Fibroblast of peridontal ligament (primary cell): ENCODE measurements around the gene ABCA6.
A peak's percentile ranks its signal among the peaks of the same experiment; 100 is the strongest.
"Not testable (repeated sequence)": the region's sequence is repeated elsewhere in the genome, so short reads cannot be mapped to it uniquely, and the experiment has no call there.

Source experiments
- DNase-seq: peaks from one replicate; pipeline ENCODE4 v3.0.0-alpha.2; 2010; ENCODE audit errors: extremely low read depth

The ABCA6 gene

DNA sequence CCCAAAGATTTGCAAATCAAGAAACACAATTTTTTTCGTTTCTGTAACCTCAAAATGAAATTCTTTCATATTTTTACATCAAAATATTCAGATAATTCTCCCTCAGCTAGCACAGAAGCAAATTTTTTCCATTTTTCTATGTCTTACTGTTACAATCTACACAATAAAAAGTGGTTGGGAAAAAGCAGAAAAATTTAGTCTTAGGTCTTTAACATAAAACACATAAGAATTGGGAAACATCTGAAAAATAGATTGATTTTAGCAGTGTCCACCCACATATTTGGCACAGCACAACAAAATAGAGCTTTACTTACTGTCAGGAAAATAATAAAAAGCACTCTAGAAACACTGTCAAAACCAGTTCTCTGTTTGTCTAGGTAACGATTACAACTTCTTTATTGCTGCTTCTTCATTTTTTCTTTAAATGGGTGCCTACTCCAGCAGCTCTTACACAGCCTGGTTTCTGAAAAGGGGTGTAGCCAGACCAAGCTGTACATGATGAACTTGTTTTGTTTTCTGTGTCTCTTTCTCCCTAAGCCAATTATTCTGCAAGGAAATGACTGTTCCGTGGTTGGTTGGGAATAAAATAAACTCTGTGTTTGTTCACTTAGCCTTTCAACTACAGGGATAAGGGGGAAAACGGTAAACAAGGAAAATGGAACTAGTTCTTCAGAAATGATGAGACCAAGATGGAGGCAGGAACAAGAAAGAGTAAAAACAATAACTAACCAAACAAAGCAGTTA is at the start of gene ABCA6:
Gene ABCA6, minus strand, starts transcription at position 465 of the 744 bp plus-strand sequence. CDS start 1,192 bp downstream, outside the sequence.
- peak; percentile 74 for DNase-seq

DNA sequence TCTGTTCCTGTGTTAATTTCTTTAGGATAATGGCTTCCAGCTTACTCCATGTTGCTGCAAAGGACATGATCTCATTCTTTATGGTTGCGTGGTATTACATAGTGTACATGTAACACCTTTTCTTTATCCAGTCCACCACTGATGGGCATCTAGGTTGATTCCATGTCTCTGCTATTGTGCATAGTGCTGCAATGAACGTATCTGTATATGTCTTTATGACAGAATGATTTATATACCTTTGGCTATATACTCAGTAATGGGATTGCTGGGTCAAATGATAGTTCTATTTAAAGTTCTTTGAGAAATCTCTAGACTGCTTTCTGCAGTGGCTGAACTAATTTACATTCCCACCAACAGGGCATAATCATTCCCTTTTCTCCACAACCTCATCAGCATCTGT is 47.1 kb upstream of the ABCA6 start:
- DNase-seq: no peak

GRCh38 chr17:69188064-69188463 is 46.4 kb upstream of the ABCA6 start:
- DNase-seq: no peak

- DNase-seq: no peak
Observed at GRCh38 chr17:69187294-69187693, 45.6 kb upstream of the ABCA6 start.

- DNase-seq: peak; percentile 80
Observed at GRCh38 chr17:69179227-69179952, 37.7 kb upstream of the ABCA6 start.

DNA sequence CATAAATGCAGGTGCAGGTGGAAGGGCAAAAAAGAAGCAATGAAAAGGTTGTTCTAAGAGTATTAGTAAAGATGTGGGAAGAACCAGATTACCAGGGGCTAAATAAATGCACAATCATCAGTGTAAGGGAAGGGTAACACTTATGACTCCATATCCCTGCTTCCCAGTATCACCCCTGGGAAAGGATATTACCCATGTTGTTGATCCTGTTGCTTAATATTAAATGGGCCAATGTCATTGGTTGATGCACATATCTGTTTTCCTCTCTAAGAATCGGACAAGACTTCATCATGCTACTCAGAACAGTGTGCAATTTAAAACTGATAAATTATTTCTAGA is 34.7 kb upstream of the ABCA6 start:
- DNase-seq: no peak

GRCh38 chr17:69175625-69176456 is 34.1 kb upstream of the ABCA6 start:
- peak; percentile 72 for DNase-seq

GRCh38 chr17:69175262-69175624 is 33.5 kb upstream of the ABCA6 start:
- DNase-seq: no peak

- DNase-seq: no peak
Observed at GRCh38 chr17:69173118-69173517, 31.4 kb upstream of the ABCA6 start.

DNA sequence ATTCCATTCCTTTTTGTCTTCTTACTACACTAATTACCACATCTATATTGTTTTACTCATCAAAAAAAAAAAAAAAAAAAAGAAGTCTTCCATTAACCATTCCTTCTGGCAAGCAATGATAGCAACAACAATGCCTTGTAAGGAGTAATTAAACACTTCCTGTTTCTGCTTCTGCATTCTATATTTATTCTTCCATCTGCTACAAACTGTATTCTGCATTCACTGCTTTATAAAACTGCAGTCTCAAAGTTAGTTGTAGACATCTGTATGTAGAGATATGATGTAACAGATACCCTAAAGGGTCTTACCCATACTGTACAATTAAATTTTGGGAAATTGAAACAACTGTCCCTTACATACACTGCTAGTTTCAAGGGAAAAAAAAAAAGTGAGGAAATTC is 28.7 kb upstream of the ABCA6 start:
- DNase-seq: no peak

DNA sequence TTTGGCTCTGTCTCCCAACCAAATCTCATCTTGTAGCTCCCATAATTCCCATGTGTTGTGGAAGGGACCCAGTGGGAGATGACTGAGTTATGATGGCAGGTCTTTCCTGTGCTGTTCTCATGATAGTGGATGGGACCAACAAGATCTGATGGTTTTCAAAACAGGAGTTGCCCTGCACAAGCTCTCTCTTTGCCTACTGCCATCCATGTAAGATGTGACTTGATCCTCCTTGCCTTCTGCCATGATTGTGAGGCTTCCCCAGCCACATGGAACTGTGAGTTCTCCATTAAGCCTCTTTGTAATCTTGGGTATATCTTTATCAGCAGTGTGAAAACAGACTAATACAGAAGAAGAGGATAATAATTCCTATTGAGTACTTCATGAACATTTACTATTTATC is 26.9 kb upstream of the ABCA6 start:
- not testable (repeated sequence) for DNase-seq

DNA sequence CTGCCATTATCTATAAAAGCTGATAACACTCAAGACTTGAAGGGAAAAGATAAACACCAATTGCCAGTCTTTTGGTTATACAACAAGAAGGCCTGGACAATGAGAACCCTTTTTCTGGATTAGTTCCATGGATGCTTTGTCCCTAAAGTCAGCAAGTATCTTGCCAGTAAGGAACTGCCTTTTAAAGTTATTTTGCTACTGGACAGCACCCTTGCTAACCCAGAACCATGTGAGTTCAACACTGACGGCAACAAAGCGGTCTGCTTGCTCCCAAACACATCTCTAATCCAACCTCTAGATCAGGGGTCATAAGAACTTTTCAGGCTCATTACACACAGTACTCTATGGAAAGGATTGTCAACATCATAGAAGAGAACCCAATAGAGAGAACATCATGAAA is 25.3 kb upstream of the ABCA6 start:
- no peak for DNase-seq

- DNase-seq: peak; percentile 32
Observed at GRCh38 chr17:69164206-69164605, 22.5 kb upstream of the ABCA6 start.

DNA sequence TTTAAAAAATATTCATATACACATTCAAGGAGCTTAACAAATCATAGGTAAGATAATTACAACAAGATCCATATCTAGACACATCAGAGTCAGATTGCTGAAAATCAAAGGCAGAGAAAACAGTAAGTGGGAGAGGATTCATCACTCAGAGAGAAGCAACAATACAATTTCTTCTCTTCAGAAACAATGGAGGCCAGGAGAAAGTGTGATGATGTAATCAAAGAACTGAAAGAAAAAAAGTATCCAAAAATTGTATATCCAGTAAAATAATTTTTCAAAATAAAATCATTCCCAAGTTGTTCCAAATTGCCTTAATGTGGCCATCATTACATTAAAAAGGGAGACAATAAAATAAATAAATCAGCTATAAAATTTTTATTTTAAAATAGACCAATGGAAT is 17.7 kb upstream of the ABCA6 start:
- no peak for DNase-seq

DNA sequence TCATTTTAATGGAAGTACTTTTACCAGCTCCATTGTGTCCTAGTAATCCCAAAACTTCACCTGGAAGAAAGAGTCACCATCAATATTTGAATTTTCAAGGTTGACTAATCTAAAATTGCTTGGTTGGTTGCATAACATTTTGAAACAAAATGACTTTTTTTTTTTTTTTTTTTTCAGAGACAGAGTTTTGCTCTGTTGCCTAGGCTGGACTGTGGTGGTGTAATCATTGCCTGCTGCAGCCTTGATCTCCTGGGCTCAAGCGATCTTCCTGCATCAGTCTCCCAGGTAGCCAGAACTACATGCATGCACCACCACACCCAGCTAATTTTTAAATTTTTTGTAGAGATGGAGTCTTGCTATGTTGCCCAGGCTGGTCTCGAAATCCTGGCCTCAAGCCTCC is 12.6 kb upstream of the ABCA6 start:
- no peak for DNase-seq

DNA sequence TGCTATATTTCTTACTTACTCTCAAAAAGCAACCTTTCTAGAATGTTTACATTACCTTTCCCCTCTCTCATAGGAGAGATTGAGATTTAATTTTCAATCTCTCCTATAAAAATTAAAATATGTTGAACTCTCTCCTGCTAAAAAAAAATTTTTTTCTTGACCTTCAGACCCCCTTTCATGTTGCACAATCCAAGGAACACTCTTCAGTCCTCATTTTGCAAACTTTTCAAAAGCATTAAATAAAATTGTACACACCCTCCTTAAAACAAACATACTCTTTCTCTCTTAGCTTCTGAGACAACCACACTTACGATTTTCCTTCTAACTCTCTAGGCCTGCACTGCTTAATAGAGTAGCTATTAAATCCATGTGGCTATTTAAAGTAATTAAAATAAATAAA is 8.6 kb upstream of the ABCA6 start:
- no peak for DNase-seq

GRCh38 chr17:69147460-69147859 is 5.8 kb upstream of the ABCA6 start:
- no peak for DNase-seq

DNA sequence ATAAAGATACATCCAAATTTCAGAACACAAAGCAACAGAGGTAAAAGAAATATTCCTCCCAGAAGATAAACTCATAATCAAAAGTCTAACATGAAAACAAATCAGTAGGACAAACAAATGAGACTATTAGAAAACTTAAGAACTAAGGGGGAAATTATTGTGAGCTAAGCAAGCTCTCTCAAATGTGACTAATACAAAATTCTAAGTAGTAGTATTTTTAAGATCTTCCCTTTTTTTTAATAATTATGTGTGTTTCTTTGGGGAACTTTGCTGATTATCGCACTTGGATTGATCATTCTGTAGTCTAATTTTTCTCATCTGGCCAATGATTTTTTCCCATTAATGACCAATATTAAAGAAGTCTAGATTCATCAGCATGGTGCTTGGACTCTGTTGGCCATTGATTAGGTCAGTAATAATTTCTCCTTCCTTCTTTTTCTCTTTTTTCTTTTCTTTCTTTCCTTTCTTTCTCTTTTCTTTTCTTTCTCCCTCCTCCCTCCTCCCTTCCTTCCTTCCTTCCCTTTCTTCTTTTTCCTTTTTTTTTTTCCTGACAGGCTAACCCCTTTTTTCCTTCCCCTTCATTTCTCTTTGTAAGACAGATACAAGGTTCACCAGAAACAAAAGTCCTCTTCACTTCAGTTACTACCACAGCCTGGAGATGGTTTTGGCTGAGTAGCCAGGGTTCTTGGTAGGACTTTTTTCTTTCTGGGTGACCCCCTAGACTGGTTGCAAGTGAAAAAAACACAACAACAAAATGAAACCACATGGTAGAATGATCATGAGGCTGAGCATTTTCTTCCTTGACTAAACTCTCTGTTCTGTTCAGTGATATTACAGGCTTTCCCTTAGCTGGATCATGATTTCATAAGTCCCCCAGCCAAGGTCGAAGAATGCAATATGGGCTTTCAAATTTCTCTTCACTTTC is 2.9 kb upstream of the ABCA6 start:
- peak; percentile 17 for DNase-seq

DNA sequence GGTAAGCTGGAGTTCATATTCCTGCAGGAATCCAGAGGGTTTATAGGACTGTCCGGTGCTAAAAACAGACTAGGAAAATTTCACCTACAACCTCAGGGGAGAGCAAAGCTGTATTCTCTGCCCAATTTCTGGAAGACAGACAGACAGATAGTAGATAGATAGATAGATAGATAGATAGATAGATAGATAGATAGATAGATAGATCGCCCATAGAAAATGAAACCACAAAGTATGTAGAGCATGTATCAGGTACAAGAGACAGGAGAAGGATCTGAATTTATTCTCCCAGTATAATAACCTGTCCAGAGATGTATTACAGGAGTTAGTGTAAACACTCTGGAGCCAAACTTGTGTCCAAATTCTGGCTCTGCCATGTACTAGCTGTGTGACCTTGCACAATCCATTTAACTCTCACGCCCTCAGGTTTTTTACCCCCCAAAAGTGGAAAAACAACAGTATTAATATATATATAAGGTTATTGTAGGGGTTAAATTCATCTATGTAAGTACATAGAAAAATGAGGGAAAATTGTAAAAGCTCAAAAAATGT is 2.1 kb upstream of the ABCA6 start:
- no peak for DNase-seq

DNA sequence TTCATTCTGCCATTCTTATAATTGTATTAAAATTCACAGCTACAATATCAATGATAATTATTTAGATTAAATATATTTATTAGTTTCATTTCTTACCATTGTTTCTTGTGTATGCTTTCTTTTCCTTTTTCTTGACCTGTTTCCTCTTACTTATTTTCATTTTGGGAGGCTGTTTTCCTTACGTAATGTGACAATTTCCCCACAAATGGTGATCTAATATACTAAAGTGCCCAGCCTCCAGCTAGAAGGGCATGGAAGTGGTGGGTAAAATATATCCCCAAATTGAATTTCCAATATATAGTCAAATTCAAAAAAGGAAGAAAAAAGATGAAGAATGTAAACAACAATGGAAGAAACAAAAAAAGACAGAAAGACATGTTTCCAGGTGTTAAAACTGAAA is 1.5 kb upstream of the ABCA6 start:
- no peak for DNase-seq

DNA sequence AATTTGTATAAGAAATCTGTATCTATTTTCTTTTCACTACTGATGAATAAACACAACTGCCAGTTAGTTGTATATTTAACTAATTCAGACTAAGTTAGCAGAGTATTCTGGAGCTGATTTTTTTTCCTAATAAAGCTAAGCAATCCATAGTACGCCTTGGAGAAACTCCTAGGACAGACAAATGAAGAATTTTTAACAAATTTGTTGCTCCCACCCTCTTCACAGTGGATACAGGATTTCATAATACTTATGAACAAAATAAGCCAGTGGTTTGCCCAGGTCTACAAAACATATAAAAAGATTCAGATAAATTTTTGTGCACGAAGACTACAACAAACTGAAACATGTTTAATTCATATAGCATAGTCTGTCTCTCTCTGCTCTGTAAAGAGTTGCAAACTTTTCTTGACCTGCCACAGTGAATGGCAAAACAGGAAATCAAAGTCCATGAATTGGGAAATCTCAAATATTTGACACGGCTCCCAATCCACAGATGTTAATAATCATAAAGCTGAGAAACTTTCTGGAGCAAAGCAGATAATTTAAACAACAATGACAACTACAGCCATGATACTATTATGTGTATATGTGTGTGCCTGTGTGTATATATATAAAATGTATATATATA is 594 bp upstream of the ABCA6 start:
- peak; percentile 92 for DNase-seq
